HCT116 (cell line): ENCODE results near the gene TPGS1. TPM values are rescaled to one million over a fixed set of nuclear protein-coding genes. Genes with fewer than 3 reads are reported as not detected.

Experiments
- ATAC-seq: fragments of 200-7000 bp; cut with Tn5 transposase; 2 replicates; pipeline ENCODE4 v1.9.1; 2020; ENCODE audit warnings: mild to moderate bottlenecking, moderate library complexity
- BruUV-seq: library from RNA; stranded (reverse); fragments of 400-500 nt; replicated peaks from 2 replicates; lab custom pipeline; 2021; lab: Mats Ljungman, UMichigan
- CTCF ChIA-PET: fragments of 300-600 bp; sonication (Branson Sonifier 250); formaldehyde crosslinking; loops from one replicate; lab custom pipeline; 2021; ENCODE audit warnings: antibody characterized with exemption; lab: Charles Lee
- POLR2A ChIA-PET: fragments of 300-600, 350-600 bp; sonication (Branson Sonifier 250); formaldehyde crosslinking; loops from one replicate; lab custom pipeline; 2021; ENCODE audit warnings: antibody characterized with exemption; lab: Charles Lee
- RAD21 ChIA-PET, 2 experiments: fragments of 300-600 bp; sonication (Branson Sonifier 250); formaldehyde crosslinking; loops; one replicate each; lab custom pipeline; 2023; ENCODE audit warnings: low total read pairs in 2 of 2; ENCODE audit not compliant: uncharacterized antibody in 2 of 2, unreplicated experiment in 2 of 2, low non-redundant PET in 1 of 2; lab: Charles Lee
- DNase-seq: peaks from one replicate; pipeline ENCODE4 v3.0.0-alpha.2; 2010; ENCODE audit warnings: low read depth, low spot score
- H2AFZ ChIP-seq: fragments of 200-600 bp; shearing (Covaris generic), sonication (generic); 2 replicates; pipeline ENCODE4 v1.6.1; 2017; ENCODE audit warnings: low read depth, mixed run types, mixed read lengths, antibody characterized with exemption, low read length; ENCODE audit not compliant: poor library complexity, severe bottlenecking
- H3K27ac ChIP-seq: 2 replicates; pipeline ENCODE4 v1.5.1; 2012; ENCODE audit warnings: low read depth, low read length
- H3K27me3 ChIP-seq: fragments of 200-600 bp; sonication (generic); 2 replicates; pipeline ENCODE4 v1.6.1; 2016; ENCODE audit warnings: mixed run types, low read length, mixed read lengths; ENCODE audit not compliant: insufficient read depth
- H3K36me3 ChIP-seq, 2 experiments: fragments of 200-500 bp in 1 of 2; fragments of 200-600 bp in 1 of 2; sonication (Bioruptor generic) in 1 of 2; sonication (generic) in 1 of 2; 2 replicates each; pipeline versions ENCODE4 v1.5.1 to v1.6.1; 2014 to 2016; ENCODE audit warnings: low read length in 2 of 2, inconsistent platforms in 1 of 2, mixed read lengths in 1 of 2, mixed run types in 1 of 2; ENCODE audit not compliant: insufficient read depth in 2 of 2, control insufficient read depth in 1 of 2
- H3K4me1 ChIP-seq, 2 experiments: fragments of 200-600 bp in 1 of 2; sonication (generic) in 1 of 2; 2 replicates each; pipeline versions ENCODE4 v1.5.1 to v1.6.1; 2012 to 2017; ENCODE audit warnings: low read length in 2 of 2, inconsistent platforms in 1 of 2, mild to moderate bottlenecking in 1 of 2, mixed read lengths in 1 of 2, mixed run types in 1 of 2, moderate library complexity in 1 of 2; ENCODE audit not compliant: insufficient read depth in 2 of 2, control insufficient read depth in 1 of 2
- H3K4me2 ChIP-seq: fragments of 200-600 bp; sonication (generic); 2 replicates; pipeline ENCODE4 v1.6.1; 2017; ENCODE audit warnings: mixed run types, low read length, mixed read lengths
- H3K4me3 ChIP-seq, 2 experiments: fragments of 200-600 bp in 1 of 2; sonication (generic) in 1 of 2; replicated peaks in 1 of 2; 2 replicates each; pipeline ENCODE4 v1.5.1; 2011 to 2016; ENCODE audit warnings: low read length in 2 of 2, control low read depth in 1 of 2, low read depth in 1 of 2, mild to moderate bottlenecking in 1 of 2, mixed read lengths in 1 of 2, mixed run types in 1 of 2
- H3K79me2 ChIP-seq: fragments of 200-600 bp; sonication (generic); 2 replicates; pipeline ENCODE4 v1.6.1; 2017; ENCODE audit warnings: mild to moderate bottlenecking, mixed run types, low read length, moderate library complexity, mixed read lengths; ENCODE audit not compliant: insufficient read depth
- H3K9ac ChIP-seq: fragments of 200-600 bp; sonication (generic); 2 replicates; pipeline ENCODE4 v1.6.1; 2016; ENCODE audit warnings: low read length, mixed read lengths
- H3K9me2 ChIP-seq: fragments of 200-600 bp; sonication (generic), shearing (Covaris generic); 2 replicates; pipeline ENCODE4 v1.6.1; 2017; ENCODE audit warnings: mixed run types, mild to moderate bottlenecking, moderate library complexity; ENCODE audit not compliant: insufficient read depth
- H3K9me3 ChIP-seq, 2 experiments: fragments of 200-500 bp in 1 of 2; fragments of 200-600 bp in 1 of 2; sonication (Bioruptor generic) in 1 of 2; sonication (generic) in 1 of 2; 2 replicates each; pipeline ENCODE4 v1.6.1; 2014 to 2017; ENCODE audit warnings: low read length in 2 of 2, mixed read lengths in 2 of 2, inconsistent platforms in 1 of 2, low read depth in 1 of 2, mild to moderate bottlenecking in 1 of 2, mixed run types in 1 of 2, moderate library complexity in 1 of 2; ENCODE audit not compliant: control insufficient read depth in 1 of 2, insufficient read depth in 1 of 2
- H4K20me1 ChIP-seq: fragments of 200-600 bp; sonication (generic), shearing (Covaris generic); 2 replicates; pipeline ENCODE4 v1.6.1; 2017; ENCODE audit warnings: mixed run types, mild to moderate bottlenecking, moderate library complexity; ENCODE audit not compliant: insufficient read depth
- CTCF ChIP-seq, 3 experiments: fragments of 200-600 bp in 1 of 3; sonication (generic) in 1 of 3; IDR thresholded peaks in 2 of 3; conservative IDR thresholded peaks in 1 of 3; 2 replicates each; pipeline ENCODE4 v1.5.1; 2012 to 2017; ENCODE audit warnings: low read depth in 2 of 3, low read length in 2 of 3, antibody characterized with exemption in 1 of 3, borderline replicate concordance in 1 of 3, control low read depth in 1 of 3, mild to moderate bottlenecking in 1 of 3, mixed read lengths in 1 of 3, mixed run types in 1 of 3, moderate library complexity in 1 of 3; ENCODE audit not compliant: insufficient read depth in 1 of 3
- EGR1 ChIP-seq: IDR thresholded peaks from 2 replicates; pipeline ENCODE4 v1.6.1; 2012; ENCODE audit warnings: low read depth
- MAX ChIP-seq: IDR thresholded peaks from 2 replicates; pipeline ENCODE4 v1.6.1; 2012
- POLR2AphosphoS5 ChIP-seq: IDR thresholded peaks from 2 replicates; pipeline ENCODE4 v1.6.1; 2011; ENCODE audit warnings: mild to moderate bottlenecking, low read depth, low read length, moderate library complexity
- RAD21 ChIP-seq: IDR thresholded peaks from 2 replicates; pipeline ENCODE4 v1.6.1; 2012; ENCODE audit warnings: low read depth, mild to moderate bottlenecking
- ZBTB33 ChIP-seq: IDR thresholded peaks from 2 replicates; pipeline ENCODE4 v1.6.1; 2011; ENCODE audit warnings: mild to moderate bottlenecking, low read length, moderate library complexity; ENCODE audit not compliant: insufficient replicate concordance; ENCODE audit errors: extremely low read depth
- ZFX ChIP-seq: fragments of 450-650 bp; IDR thresholded peaks from 2 replicates; pipeline ENCODE4 v1.6.1; 2017
- intact Hi-C: fragments of 100-400 bp; cut with micrococcal nuclease; formaldehyde crosslinking; loops from 2 replicates; pipeline ENCODE4 v1.10.0; 2022
- total RNA-seq: library from RNA; stranded (reverse); gene quantifications from one replicate; pipeline ENCODE4 v1.2.1, GENCODE V29; 2021; ENCODE audit not compliant: unreplicated experiment

Gene TPGS1
- total RNA-seq, 1 experiment from 2014 or later: 19.1 TPM

- no TSS peak for BruUV-seq
- TF ChIP-seq RAD21: no peak
- TF ChIP-seq ZFX: no peak
- TF ChIP-seq MAX: peak; percentile 76
- no peak for TF ChIP-seq ZBTB33
- peak; percentile 76 for TF ChIP-seq EGR1
- TF ChIP-seq CTCF (IDR thresholded peaks at IDR 0.05 in 2 of 3, conservative IDR thresholded peaks at IDR 0.05 in 1 of 3; ENCODE audit: borderline replicate concordance in 1 of 3, insufficient read depth in 1 of 3, low read depth in 2 of 3, low read length in 2 of 3): 0 out of 6 replicates have a peak, but pooled peaks of 2 of the 3 experiments have one; percentile 1 to 18
- TF ChIP-seq POLR2AphosphoS5: peak; percentile 41; the same call in 1 of the 2 replicates
- H4K20me1 ChIP-seq: peaks cover 9% of the 10 kb centered on the region; the same call in 1 of the 2 replicates
- no peaks in the 10 kb centered on the region for H3K27me3 ChIP-seq
- intact Hi-C loops: loop anchor here (1.0 kb wide), 1 partner anchor 36 kb away; no protein-coding TSS in a partner anchor
- H3K9ac ChIP-seq: no peak overlapping the region
- ChIA-PET POLR2A (no interaction called here), RAD21 (interaction anchor here in 1 of 2 experiments (0.6 kb wide), 1 partner anchor 21 kb away, joined by 3 read pairs; no protein-coding TSS in a partner anchor), CTCF (interaction anchor here (0.9 kb wide), 1 partner anchor 21 kb away, joined by 4 read pairs; no protein-coding TSS in a partner anchor)
- H3K9me2 ChIP-seq: no peaks in the 10 kb centered on the region
- H3K4me1 ChIP-seq: peaks cover 21 to 36% of the 10 kb centered on the region in 2 experiments
- H3K4me2 ChIP-seq: peak overlapping the region; percentile 37
- H3K9me3 ChIP-seq: no peaks in the 10 kb centered on the region
- ATAC-seq (no peak), DNase-seq (no peak)
- H3K4me3 ChIP-seq: no peak overlapping the region
- peaks cover 53% of the 10 kb centered on the region for H3K79me2 ChIP-seq
- H3K27ac ChIP-seq: peak overlapping the region; percentile 18; the same call in 1 of the 2 replicates
- H3K36me3 ChIP-seq: peaks cover 22 to 23% of the 10 kb centered on the region in 2 experiments; a peak in 3 of 4 replicates
- H2AFZ ChIP-seq: no peak overlapping the region
These were observed 27.9 kb downstream of the TPGS1 start for GRCh38 chr19:535017-535835.
